Amniotic stem cell (primary cell): ENCODE measurements around the gene SIX6.
"Not testable (repeated sequence)": the region's sequence is repeated elsewhere in the genome, so short reads cannot be mapped to it uniquely, and the experiment has no call there.

ENCODE experiments used
- DNase-seq: peaks from one replicate; lab custom pipeline; 2025; lab: John Stamatoyannopoulos, UW

The SIX6 gene

GRCh38 chr14:60508707-60509437, at the start of gene SIX6:
SIX6 (plus strand) TSS chr14:60509146; CDS start chr14:60509399, 253 bp downstream.
- no peak for DNase-seq

- not testable (repeated sequence) for DNase-seq
Observed at GRCh38 chr14:60480248-60480647, 28.7 kb upstream of the SIX6 start.

GRCh38 chr14:60482743-60483142, 26.2 kb upstream of the SIX6 start:
- no peak for DNase-seq

- no peak for DNase-seq
Observed at GRCh38 chr14:60485057-60485597, 23.8 kb upstream of the SIX6 start.

- no peak for DNase-seq
Observed at GRCh38 chr14:60485598-60486251, 23.2 kb upstream of the SIX6 start, which contains the start of gene C14orf39. C14orf39 (minus strand) TSS chr14:60486063; CDS start chr14:60485078, 985 bp downstream.

GRCh38 chr14:60487211-60487610, 21.7 kb upstream of the SIX6 start:
- no peak for DNase-seq

GRCh38 chr14:60488175-60488574, 20.8 kb upstream of the SIX6 start:
- DNase-seq, result no peak

- DNase-seq, result no peak
Observed at GRCh38 chr14:60490270-60490669, 18.7 kb upstream of the SIX6 start.

- DNase-seq, result no peak
Observed at GRCh38 chr14:60495946-60496345, 13.0 kb upstream of the SIX6 start.

- no peak for DNase-seq
Observed at GRCh38 chr14:60502541-60502940, 6.4 kb upstream of the SIX6 start.

- DNase-seq, result no peak
Observed at GRCh38 chr14:60505448-60505847, 3.5 kb upstream of the SIX6 start.

- DNase-seq, result no peak
Observed at GRCh38 chr14:60506010-60506409, 2.9 kb upstream of the SIX6 start.

GRCh38 chr14:60506462-60506984, 2.4 kb upstream of the SIX6 start:
- DNase-seq, result no peak

- no peak for DNase-seq
Observed at GRCh38 chr14:60506985-60507829, 1.7 kb upstream of the SIX6 start.

GRCh38 chr14:60508363-60508706, 611 bp upstream of the SIX6 start:
- DNase-seq, result no peak

GRCh38 chr14:60509438-60510253, 700 bp downstream of the SIX6 start:
- no peak for DNase-seq

- no peak for DNase-seq
Observed at GRCh38 chr14:60510254-60510950, 1.5 kb downstream of the SIX6 start.

GRCh38 chr14:60510951-60511599, 2.1 kb downstream of the SIX6 start:
- DNase-seq, result no peak

GRCh38 chr14:60512126-60512525, 3.2 kb downstream of the SIX6 start:
- DNase-seq, result no peak

GRCh38 chr14:60512973-60513571, 4.1 kb downstream of the SIX6 start:
- no peak for DNase-seq
